Activated CD8-positive, alpha-beta memory T cell treated with anti-CD3 and anti-CD28 coated beads, Interleukin-2, amount 50 U/mL, for 1 hour (primary cell): Measurements from ENCODE around the gene CAMK2N2.

Experiments
- DNase-seq: peaks from one replicate; pipeline ENCODE4 v3.0.0-alpha.2; 2020; ENCODE audit errors: extremely low read depth

Gene CAMK2N2

GRCh38 chr3:184261270-184261853 is at the start of gene CAMK2N2:
TSS of gene CAMK2N2 (minus strand) at chr3:184261553. CDS start at chr3:184261285, 268 bp downstream.
- DNase-seq, result no peak

GRCh38 chr3:184308744-184309143 is 47.4 kb upstream of the CAMK2N2 start:
- no peak for DNase-seq

GRCh38 chr3:184307915-184308314 is 46.6 kb upstream of the CAMK2N2 start:
- DNase-seq, result no peak

GRCh38 chr3:184306341-184306972 is 45.1 kb upstream of the CAMK2N2 start:
- no peak for DNase-seq

GRCh38 chr3:184305577-184305976 is 44.2 kb upstream of the CAMK2N2 start:
- no peak for DNase-seq

- no peak for DNase-seq
Measured at GRCh38 chr3:184300378-184300720, 39.0 kb upstream of the CAMK2N2 start.

- DNase-seq, result no peak
Measured at GRCh38 chr3:184299488-184300377, 38.4 kb upstream of the CAMK2N2 start.

- DNase-seq, result peak; percentile 92
Measured at GRCh38 chr3:184298759-184299487, 37.6 kb upstream of the CAMK2N2 start, which contains the start of gene PSMD2. TSS of gene PSMD2 (plus strand) at chr3:184299241. CDS start at chr3:184299267, 26 bp downstream.

- no peak for DNase-seq
Measured at GRCh38 chr3:184296616-184297015, 35.3 kb upstream of the CAMK2N2 start.

- DNase-seq, result no peak
Measured at GRCh38 chr3:184295771-184296170, 34.4 kb upstream of the CAMK2N2 start.

- DNase-seq, result no peak
Measured at GRCh38 chr3:184291738-184292445, 30.5 kb upstream of the CAMK2N2 start.

GRCh38 chr3:184291044-184291737 is 29.8 kb upstream of the CAMK2N2 start:
- DNase-seq, result no peak

- no peak for DNase-seq
Measured at GRCh38 chr3:184290331-184290730, 29.0 kb upstream of the CAMK2N2 start.

- DNase-seq, result peak; percentile 14
Measured at GRCh38 chr3:184289426-184289938, 28.1 kb upstream of the CAMK2N2 start.

- no peak for DNase-seq
Measured at GRCh38 chr3:184284696-184285095, 23.3 kb upstream of the CAMK2N2 start.

GRCh38 chr3:184283681-184284080 is 22.3 kb upstream of the CAMK2N2 start:
- no peak for DNase-seq

- no peak for DNase-seq
Measured at GRCh38 chr3:184282941-184283340, 21.6 kb upstream of the CAMK2N2 start.

GRCh38 chr3:184277366-184277765 is 16.0 kb upstream of the CAMK2N2 start:
- no peak for DNase-seq

GRCh38 chr3:184275961-184276910 is 14.9 kb upstream of the CAMK2N2 start, which contains the start of gene ECE2:
TSS of gene ECE2 (plus strand) at chr3:184276022. CDS start at chr3:184276154, 132 bp downstream.
- no peak for DNase-seq
